AG09309 (cell line): ENCODE results near the gene SETX.
"Not testable (repeated sequence)": the region's sequence is repeated elsewhere in the genome, so short reads cannot be mapped to it uniquely, and the experiment has no call there.

Experiments
- DNase-seq: peaks from one replicate; pipeline ENCODE4 v3.0.0-alpha.2; 2010; ENCODE audit warnings: low read depth
- H3K4me3 ChIP-seq: 2 replicates; pipeline ENCODE4 v1.5.1; 2011; ENCODE audit warnings: mild to moderate bottlenecking, low read depth, low read length, moderate library complexity; ENCODE audit not compliant: control insufficient read depth
- TF ChIP-seq, protein P1 (sequence below): IDR thresholded peaks from 2 replicates; pipeline ENCODE4 v1.5.1; 2011; ENCODE audit warnings: mild to moderate bottlenecking, low read depth, low read length, inconsistent platforms; ENCODE audit not compliant: insufficient read depth, control insufficient read depth; ENCODE audit errors: missing control alignments

Gene SETX

GRCh38 chr9:132387133-132387532 lies 32.3 kb upstream of the SETX start:
- no peak for DNase-seq
- TF ChIP-seq, protein P1, sequence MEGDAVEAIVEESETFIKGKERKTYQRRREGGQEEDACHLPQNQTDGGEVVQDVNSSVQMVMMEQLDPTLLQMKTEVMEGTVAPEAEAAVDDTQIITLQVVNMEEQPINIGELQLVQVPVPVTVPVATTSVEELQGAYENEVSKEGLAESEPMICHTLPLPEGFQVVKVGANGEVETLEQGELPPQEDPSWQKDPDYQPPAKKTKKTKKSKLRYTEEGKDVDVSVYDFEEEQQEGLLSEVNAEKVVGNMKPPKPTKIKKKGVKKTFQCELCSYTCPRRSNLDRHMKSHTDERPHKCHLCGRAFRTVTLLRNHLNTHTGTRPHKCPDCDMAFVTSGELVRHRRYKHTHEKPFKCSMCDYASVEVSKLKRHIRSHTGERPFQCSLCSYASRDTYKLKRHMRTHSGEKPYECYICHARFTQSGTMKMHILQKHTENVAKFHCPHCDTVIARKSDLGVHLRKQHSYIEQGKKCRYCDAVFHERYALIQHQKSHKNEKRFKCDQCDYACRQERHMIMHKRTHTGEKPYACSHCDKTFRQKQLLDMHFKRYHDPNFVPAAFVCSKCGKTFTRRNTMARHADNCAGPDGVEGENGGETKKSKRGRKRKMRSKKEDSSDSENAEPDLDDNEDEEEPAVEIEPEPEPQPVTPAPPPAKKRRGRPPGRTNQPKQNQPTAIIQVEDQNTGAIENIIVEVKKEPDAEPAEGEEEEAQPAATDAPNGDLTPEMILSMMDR = no peak
- no peak overlapping the region for H3K4me3 ChIP-seq

GRCh38 chr9:132384376-132384775 lies 29.6 kb upstream of the SETX start:
- no peak overlapping the region for H3K4me3 ChIP-seq
- no peak for DNase-seq
- TF ChIP-seq, protein P1 = no peak

DNA sequence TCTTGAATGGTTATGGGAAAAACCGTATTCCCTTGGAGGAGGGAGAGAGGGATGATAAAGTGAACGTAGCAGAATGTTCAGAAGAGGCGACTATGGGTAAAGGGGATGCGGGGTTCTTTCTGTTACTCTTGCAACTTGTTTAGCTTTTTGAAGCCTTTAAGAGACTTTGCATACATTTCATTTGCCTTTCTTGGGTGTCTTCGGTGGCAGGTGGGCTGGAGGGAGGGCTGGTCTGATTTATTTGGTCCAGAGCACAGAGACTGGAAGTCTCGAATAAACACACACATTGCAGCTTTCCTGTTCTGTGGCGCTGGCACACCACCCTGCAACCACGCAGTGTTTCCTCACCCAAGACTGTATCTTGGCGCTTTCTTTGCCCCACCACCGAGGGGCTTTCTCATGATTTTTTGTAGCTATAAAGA lies 28.7 kb upstream of the SETX start:
- H3K4me3 ChIP-seq = no peak overlapping the region
- no peak for DNase-seq
- TF ChIP-seq, protein P1 = no peak

DNA sequence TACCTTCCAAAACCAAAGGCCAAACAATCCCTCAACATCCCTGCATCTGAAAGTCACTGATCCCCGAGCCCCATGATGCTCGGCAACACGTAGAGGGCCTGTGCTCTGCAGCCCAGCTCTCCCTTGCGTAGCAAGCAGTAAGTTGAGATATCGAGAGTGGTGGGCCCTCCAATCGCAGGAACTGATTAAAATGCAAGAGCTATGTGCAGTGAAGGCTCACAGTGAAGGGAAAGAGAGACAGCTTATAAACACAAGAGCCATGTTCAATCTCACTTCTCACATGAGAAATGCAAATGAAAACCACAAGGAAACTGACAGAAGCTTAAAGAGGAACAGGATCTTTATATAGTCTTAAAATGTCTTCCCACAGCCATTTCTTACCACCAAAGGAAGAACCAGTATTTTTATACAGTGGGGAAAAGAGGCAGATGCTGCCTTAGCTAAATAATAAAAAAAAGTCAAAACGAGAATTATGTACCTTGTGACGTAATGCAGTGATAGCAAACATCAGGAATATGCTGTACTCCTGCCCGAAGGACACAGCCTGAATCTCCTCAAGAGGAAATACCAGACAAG lies 27.3 kb upstream of the SETX start:
- no peak for DNase-seq
- TF ChIP-seq, protein P1 = no peak

GRCh38 chr9:132378416-132378815 lies 23.6 kb upstream of the SETX start:
- not testable (repeated sequence) for H3K4me3 ChIP-seq, DNase-seq

More for the DNA sequence above, 27.3 kb upstream of the SETX start:
- no peak overlapping the region for H3K4me3 ChIP-seq

- DNase-seq, H3K4me3 ChIP-seq: not testable (repeated sequence)
Observed at GRCh38 chr9:132377769-132378168, 23.0 kb upstream of the SETX start.

- no peak overlapping the region for H3K4me3 ChIP-seq
- TF ChIP-seq, protein P1 = no peak
- DNase-seq = no peak
Observed at GRCh38 chr9:132372177-132373095, 17.6 kb upstream of the SETX start.
